HG02981 (cell line): ENCODE data around the gene CCT7.

Experiments
- ATAC-seq: cut with Tn5 transposase; IDR thresholded peaks from one replicate; pipeline ENCODE4 v1.9.1; 2021; ENCODE audit warnings: mild to moderate bottlenecking, moderate library complexity; ENCODE audit not compliant: unreplicated experiment

CCT7 gene

DNA sequence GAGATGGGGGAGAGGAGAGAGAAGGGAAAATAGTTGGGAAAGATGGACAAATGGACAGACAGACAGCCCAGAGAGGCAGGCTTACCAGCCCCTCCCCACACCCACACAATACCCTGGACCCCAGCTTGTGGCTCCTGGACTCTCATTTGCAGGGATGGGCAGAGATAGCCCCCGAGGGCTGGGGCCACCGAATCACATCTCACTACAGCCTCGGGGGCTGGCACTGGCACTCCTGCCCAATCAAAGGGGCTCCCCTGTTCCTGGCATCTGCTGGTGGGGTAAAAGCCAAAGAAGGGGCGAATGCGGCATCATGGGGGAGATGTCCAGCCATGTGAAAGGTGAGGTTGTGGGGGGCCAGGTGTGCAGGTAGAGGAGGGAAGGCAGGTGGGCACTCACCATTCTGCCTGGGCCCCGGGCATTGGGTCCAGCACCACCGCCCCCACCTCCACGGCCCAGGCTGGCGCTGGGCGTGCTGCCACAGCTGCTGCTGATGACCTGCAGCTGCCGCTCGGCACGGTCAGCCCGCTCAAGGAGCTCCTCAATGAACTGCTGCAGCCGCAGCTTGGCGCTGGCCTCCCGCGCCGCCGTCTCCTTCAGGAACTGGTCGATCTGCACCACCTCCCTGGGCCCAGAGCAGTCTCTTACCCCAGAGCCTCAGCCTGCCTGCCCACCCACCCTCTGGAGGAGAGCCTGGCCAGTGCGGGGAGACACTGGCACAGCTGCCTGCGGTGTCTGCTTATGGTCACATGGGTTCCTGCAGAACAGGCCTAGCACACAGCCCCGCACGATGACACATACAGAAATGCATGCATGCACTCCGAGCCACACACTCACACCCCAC is 32.2 kb downstream of the CCT7 start:
- ATAC-seq, result no peak

DNA sequence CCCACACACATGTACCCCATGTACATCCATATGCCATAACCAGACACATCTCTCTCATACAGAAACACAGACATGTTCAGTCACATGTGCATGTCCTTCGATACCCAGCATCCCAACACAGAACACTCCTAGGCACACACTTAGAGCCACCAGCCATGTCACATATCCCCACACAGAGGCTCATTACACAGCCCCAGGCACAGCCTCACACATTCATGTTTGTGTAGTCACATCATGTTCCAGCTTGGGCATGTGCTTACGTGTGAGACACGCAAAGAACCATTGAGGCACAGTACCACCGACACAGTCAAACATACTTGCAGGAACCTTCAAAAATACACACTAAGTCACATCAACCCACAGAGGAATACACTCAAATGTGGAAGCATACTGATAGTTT is 32.9 kb downstream of the CCT7 start:
- ATAC-seq, result no peak

DNA sequence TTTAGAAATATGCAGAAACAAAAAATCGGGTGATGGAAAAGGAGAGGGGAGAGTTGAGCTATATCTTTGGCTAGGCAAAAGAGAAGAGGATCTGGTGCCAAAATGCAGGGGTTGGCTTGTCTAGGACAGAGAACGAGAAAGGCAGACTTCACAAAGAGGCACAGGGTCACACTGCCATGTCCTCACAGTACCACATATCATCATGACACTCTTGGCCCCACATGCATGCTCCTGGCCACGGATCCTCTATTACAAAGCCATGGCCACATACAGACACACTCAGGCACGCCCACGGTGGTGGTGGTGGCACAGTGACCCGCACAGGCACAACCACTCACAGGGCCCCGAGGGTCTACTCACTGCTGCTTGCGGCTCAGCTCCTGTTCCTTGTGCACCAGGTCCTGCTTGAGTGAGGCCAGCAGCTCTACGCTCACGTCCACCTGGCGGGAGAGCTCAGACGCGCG is 34.3 kb downstream of the CCT7 start:
- no peak for ATAC-seq

DNA sequence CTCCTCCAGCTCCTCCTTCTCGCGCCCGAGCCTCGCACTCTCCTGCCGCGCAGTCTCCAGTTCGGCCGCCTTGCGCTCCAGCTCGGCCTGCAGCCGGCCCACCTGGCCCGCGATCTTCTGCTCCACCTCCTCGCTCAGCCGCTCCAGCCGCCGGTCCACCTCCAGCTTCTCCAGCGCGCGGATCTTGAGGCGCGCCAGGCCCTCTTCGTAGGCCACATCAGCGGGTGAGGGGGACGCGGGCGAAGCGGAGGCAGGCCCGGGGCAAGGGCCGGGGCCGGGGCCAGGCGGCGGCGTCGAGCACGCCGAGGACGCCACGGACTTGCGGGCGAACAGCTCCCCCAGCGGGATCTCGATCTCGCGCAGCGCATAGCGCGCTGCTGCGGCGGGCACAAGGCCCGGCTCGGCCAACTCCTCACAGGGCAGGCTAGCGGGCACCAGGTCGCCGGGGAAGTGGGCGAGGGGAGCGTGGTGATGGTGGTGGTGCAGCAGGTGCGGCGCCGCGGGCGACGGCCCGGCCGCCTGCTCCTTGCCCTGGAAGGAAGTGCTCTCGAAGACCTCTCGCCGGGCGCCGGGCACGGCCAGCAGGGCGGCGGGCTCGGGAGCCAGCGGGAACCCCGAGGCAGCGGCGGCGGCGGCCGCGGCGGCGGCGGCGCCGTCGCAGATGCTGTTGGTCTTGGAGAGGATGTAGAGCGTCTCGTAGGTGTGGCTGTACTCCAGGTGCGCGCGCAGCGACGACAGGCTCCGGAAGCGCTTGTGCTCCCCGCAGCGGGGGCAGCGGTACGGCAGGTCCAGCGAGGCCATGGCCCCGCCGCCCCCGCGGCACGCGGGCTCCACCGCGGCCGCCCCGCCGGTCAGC is 35.0 kb downstream of the CCT7 start:
- peak; percentile 58 for ATAC-seq

DNA sequence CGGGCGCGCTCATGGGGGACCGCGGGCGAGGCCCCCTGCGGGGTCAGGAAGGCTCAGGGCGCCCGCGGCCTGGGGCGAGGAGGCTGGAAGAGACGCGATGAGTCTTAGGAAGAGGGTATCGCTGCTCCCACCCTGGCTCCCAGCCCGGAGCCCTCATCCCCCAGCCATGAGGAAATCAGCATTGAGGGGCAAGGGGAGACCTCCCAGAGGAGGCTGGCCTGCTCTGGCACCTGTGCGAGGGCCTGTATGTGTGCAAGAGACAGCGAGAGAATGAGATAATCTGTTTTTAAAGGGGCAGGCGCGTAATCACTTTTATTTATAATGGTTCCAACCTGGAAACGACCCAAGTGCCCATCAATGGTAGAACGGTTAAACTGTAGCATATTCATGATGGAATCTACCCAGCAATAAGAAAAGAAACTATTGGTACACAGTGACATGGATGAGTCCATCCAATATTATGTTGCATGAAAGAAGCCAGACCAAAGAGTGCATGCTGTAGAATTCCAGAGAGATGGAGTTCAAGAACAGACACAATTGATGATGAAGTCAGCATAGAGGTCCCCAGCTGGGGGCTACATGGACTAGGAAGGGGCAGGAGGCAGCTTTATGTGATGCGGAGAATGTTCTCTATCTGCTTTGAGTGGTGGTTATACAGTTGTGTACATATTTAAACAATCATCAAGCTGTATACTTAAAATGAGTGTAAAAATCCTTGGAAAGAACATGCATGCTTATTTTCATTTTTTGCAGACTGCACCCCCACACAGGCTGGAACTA is 35.8 kb downstream of the CCT7 start:
- no peak for ATAC-seq

DNA sequence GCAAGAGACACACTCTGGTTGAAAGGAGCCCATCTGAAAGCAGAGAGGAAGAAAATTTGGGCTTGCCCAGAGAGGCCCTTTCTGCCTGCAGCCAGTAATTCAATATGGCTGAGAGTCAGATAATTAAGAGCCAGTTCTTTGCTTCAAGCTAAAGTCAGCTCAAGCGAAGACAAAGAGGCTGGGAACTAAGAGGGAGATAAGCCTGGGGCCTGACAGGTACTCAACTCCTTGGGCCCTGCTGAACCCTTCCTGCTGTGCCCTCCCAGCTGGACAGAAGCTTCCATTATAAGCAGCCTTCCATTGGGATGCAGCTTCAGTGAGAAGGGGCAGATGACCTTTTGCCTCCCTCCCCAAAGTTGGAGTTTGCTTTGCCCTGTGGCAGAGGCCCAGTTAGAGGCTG is 38.2 kb downstream of the CCT7 start:
- no peak for ATAC-seq

DNA sequence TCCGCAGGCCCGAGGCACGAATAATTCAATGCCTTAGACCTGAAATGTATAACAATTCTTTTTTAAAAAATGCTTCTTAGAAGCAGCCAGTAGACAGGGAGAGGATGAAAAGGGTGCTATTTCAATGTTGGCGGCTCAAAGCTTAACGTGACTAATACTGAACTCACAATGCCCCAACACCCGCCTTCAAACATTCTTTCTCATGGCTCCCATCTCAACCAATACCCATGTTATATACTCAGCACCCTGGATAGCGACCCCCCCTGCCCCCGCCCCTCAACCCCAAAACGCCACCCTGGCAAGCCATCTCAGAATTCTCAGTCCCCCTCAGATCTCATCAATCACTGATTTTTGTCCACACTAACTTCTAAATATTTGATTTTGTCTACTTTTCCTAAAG is 45.7 kb downstream of the CCT7 start:
- ATAC-seq, result no peak

DNA sequence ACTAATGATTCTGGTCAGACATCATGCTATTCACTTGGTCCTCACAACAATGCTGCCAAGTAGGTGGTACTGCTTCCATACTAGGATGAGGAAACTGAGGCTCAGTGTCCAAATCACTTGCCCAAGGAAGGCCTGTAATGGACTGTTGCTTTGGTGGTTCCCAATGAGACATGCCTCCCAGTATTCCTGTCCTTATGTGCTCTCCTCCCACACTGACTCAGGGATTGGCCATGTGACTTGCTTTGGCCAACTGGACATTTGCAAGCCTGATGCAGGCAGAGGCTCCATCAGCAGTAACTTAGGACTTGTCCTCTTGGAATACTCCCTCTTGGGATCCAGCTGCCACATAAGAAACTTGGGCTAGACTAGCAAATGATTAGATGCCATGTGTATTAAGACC is 47.1 kb downstream of the CCT7 start:
- no peak for ATAC-seq

DNA sequence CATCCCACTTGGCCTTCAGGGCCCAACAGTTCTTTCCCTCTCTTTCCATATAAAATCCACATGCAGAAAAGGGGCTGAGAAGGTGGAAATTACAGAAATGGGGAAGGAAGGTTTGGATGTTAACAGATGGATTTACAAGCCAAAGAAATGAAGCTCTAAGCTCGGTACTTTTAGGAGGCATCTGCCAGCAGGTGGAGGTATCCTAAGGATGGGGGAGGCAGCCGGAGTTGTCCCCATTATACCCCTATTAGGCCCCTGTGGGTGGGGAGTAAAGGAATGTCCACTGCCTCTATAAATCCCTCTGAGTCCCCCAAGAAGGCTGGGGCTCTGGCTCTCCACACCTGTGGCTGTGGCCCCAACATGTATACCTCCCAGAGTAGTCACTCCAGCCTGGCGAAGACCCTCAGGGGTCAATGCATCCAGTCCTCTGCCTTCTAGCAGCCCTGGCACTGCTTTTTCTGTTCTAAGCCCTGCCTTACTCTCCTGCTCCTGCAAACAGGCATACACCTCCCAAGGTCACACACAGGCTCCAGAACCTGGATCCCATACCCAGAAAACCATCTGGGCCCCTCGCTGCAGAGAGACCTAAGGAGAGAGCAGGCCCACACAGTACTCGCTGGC is 48.9 kb downstream of the CCT7 start:
- no peak for ATAC-seq

DNA sequence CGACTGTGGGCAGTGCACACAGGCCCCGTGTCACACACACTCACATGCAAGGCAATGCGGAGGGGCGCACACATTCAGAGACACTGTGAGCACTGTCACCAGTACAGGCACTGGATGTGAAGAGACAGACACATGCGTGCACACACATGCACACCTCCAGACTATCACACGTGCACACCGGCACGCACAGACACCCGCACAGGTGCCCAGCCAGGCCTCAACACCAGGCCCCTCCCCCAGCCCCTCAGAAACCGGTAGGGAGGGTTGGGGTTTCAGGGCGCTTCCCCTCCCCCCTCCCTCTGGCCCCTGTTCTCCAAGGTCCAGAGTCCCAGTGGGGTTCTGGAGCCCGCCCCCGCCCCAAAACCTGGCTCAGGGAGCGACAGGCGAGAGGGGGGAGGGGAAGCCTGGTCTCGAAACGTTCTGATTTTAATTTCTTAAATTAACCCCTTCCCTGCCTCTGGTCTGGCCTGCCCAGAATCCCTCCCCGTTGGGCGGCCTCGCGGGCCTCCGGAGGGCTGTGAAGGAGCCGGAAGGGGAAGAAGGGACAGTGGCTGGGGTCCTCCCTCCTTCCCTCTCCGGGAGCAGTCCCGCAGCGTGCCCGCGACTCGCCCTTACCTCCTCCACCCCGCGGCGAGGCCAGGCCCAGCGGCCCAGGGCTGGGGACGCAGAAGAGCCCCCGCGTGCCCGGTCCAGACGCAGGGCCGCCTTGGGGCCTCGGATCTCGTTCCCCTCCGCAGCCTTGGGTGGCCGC is 49.6 kb downstream of the CCT7 start:
- ATAC-seq, result peak; percentile 16

DNA sequence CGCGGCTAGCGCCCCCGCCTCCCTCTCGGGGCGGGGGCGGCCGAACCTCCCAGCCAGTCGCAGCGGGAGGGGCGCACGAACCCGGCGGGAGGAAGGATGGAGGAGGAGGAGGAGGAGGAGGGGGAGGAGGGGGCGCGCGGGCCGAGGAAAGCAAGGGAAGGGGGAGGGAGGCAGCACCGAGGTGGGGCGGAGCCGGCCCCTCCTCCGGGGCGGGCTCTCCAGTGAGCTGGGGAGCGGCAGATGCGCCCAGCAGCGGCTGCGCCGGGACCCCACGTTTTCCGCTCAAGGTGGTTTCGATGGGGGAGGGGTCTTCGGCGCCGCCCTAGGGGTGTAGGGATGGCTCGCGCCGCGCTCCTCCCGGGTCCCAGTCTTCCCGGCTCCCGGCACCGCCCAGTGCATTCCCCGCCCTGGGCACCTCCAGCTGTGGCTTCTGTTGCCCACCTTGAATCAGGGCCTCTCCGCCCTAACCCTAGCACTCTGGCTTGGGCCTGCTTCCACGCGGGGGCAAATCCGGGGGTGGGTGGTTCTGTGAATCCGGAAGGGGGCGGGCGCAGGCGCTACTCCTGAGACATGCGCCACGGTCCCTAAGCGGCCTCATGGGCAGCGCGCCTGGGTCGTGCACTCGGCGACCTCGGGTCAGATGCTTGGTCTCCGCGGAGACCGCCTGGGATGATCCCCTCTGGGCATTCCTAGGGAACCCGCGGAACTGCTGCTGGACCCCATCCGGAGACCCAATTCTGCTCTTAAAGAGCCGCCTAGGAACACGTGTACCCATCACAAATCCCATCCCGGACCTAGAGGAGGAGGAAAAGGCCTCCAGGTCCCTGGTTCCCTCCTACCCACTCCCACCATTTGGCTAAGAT is 50.4 kb downstream of the CCT7 start, which contains the start of gene FBXO41:
TSS of gene FBXO41 (minus strand) at position 183 of the 863 bp plus-strand sequence. CDS start 14,848 bp downstream, outside the sequence.
- peak; percentile 74 for ATAC-seq

DNA sequence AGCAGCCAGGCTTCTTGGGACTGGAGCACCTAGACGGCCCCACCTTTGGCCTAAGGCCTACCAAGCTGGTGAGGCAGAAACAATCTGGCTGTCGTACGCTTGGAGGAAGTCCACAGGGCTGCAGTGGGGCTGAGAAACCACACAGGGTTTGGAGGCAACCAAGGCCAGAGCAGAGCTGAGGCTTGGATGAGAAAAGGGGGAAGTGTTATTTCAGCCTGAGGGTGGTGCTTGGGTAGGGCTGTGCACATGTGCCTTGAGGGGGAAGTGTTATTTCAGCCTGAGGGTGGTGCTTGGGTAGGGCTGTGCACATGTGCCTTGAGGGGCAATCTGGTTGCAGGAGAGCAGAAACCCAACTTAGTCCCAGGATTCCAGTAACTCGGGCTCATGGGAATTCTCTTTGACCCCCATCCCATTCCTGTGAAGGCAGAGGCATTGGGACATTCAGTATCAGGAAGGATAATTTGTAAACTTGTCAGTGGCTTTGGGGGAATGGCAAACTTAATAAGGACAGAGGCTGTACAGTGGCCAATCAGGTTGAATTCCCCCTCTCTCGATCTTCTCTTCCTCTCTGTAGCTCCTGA is 51.1 kb downstream of the CCT7 start:
- ATAC-seq, result peak; percentile 60

DNA sequence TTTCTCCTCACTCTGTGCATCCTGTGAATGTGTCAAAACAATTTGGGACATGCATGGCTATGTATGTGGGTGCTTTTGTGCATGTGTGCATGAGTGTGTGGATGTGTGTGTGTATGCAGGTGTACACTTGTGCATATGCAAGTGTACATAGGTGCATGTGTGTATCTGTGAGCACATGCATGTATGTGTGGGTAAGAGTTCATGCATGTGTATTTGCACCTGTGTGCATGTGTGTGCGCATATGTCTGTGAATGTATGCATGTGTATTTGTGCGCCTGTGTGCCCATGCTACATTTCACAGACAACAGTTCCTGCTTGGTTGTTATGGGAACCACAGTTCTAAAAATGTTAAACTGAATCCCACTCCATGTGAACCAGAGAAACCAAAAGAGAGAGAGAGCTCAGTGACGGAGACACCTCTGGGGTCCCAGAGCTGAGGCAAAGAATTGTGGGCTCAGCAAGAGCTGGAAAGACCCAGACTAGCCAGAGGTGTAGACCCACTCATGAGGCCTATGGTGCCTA is 52.1 kb downstream of the CCT7 start:
- no peak for ATAC-seq

DNA sequence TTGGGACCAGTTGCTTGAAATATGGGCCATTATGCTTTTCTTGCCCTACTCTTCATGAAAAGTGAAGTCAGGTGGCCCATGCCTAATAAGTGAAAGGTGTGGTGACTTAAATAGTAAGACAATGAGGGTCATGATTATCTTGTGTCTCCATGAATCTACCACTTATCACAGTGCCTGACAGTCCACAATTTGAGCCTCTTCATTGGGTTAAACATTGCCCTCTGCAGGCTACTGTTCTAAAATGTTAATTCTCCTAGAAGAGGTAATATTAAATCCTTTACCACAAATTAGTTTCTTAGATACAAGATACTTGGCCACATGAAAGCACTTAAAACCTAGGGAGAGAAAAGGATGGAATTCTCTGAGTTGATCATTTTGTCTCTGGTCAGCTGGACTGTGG is 55.2 kb downstream of the CCT7 start:
- no peak for ATAC-seq

DNA sequence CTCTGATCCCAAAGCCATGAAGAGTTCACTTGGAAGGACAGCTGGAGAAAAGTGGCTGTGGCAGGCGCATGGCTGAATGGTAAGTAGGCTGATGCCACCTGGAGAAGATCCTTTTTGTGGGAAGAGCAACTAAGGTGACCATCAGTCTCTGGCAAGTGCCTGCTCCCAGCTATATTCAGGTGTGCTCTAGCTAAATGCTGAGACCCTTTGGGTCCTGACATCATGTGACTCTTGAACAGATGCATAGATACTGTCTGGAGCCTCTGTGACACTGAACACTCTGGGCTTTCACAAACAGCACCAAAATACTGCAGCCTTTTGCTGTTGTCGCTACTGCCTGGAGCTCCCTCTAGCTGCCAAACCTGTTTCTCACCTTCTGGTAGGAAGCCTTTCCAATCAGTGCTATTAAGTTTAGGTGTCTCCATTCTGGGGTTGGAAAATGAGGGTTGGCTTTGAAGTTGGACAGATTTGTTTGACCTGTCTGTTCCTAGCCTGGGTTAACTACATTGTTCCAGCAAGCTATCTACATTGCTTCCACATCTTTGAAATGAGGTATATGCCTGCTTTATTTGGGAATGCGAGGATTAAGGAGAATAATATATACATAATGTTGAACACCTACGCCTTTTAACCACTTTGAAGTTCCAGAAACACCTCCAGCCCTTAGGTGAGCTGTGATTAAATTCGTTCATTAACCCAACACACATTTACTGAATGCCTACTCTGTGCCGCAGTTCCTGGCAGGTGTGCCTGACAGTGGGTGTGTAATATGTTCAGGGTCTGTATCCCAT is 56.1 kb downstream of the CCT7 start:
- no peak for ATAC-seq

DNA sequence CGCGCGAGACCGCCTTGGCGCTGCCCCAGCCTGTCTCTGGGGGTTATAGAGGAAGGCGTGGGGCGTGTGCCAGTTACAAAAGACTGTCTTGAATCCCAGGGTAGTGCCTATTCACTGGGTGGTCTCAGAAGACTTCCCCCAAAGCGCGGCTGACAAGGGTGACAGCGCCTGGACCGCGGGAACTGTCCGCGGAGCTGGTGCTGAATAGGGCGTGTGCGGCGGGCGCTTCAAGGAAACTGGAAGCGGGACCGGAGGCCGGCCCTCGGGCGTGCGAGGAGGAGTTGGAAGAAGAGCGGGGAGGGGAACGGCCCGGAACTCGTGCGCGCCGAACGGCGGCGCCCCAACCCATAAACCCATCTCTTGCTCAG is 57.0 kb downstream of the CCT7 start:
- no peak for ATAC-seq

DNA sequence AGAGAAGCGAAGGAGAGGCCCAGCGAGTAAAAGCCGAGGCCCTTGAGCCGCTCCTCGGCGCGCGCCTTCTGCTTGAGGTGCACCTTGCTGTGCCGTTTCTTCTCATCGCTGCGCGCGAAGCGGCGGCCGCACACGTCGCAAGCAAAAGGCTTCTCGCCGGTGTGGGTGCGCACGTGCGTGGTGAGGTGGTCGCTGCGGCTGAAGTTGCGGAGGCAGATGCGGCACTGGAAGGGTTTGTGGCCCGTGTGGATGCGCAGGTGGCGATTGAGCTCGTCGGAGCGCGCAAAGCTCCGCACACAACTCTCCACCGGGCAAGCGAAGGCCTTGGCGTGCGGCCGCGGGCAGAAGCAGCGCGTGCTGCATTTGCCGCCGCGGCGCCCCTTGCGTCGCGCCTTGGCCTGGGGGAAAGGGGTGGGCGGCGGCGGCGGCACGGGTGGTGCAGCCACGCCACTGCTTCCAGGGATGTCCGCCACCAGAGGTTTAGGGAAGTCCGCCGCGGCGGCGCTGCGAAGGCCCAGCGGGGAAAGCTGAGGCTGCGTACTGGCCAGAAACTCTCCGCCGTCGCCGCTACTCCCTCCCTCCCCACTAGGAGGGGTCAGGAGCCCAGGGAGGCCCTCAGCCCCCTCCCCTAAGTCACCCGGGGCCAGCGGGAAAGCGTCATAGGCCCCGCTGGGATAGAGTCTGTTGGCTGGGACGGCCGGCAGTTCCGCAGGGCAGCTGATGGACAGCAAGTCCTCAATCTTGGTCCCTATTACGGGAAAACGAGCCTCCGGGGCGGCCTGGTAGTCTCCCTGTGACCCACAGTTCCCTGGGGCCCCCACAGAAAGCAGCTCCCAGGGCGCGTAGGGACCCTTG is 57.6 kb downstream of the CCT7 start:
- ATAC-seq, result no peak
